T-cell (primary cell): Measurements from ENCODE around the gene MMAA. TPM values are rescaled to one million over a fixed set of nuclear protein-coding genes. Genes with fewer than 3 reads are reported as not detected.

Experiments used
- ATAC-seq, 4 experiments: fragments of 200-7000 bp in 3 of 4; fragments of 150-1000 bp in 1 of 4; cut with Tn5 transposase; replicated peaks in 1 of 4; 1 replicate in 3 of 4; 2 replicates in 1 of 4; pipeline ENCODE4 v1.10.0; 2021; ENCODE audit warnings: moderate library complexity in 3 of 4, mild to moderate bottlenecking in 2 of 4, moderate number of reproducible peaks in 1 of 4
- CTCF ChIA-PET, 2 donors: fragments of 300-600 bp; sonication (Branson Sonifier 250); formaldehyde crosslinking; loops; one replicate each; lab custom pipeline; 2022; ENCODE audit warnings: antibody characterized with exemption in 2 of 2; lab: Charles Lee
- POLR2A ChIA-PET, 2 donors: fragments of 300-600 bp; sonication (Branson Sonifier 250); formaldehyde crosslinking; loops; one replicate each; lab custom pipeline; 2022; ENCODE audit warnings: antibody characterized with exemption in 2 of 2; lab: Charles Lee
- DNase-seq, 35 experiments: peaks; one replicate each; pipeline versions ENCODE4 v3.0.0 to v3.0.0-alpha.2; 2013 to 2023
- H3K27ac ChIP-seq: one replicate; pipeline ENCODE4 v1.5.1; 2013; ENCODE audit warnings: low read length
- H3K27me3 ChIP-seq, 2 experiments: replicated peaks in 1 of 2; 1 replicate in 1 of 2; 2 replicates in 1 of 2; pipeline versions ENCODE4 v1.6.1 to v1.7.0; 2013; ENCODE audit warnings: low read length in 1 of 2, mixed read lengths in 1 of 2; ENCODE audit not compliant: control insufficient read depth in 2 of 2, insufficient read depth in 2 of 2; ENCODE audit errors: extremely low read depth in 1 of 2
- H3K36me3 ChIP-seq, 2 donors: 1 replicate in 1 of 2; 2 replicates in 1 of 2; pipeline versions ENCODE4 v1.6.1 to v1.7.0; 2013; ENCODE audit warnings: low read length in 1 of 2; ENCODE audit not compliant: control insufficient read depth in 2 of 2, insufficient read depth in 1 of 2; ENCODE audit errors: extremely low read depth in 1 of 2
- H3K4me1 ChIP-seq, 2 experiments: 1 replicate in 1 of 2; 2 replicates in 1 of 2; pipeline versions ENCODE4 v1.6.1 to v1.7.0; 2013; ENCODE audit warnings: low read length in 2 of 2, mixed read lengths in 1 of 2; ENCODE audit not compliant: insufficient read depth in 2 of 2, control insufficient read depth in 1 of 2; ENCODE audit errors: extremely low read depth in 1 of 2
- H3K4me3 ChIP-seq, 2 donors: 1 replicate in 1 of 2; 2 replicates in 1 of 2; pipeline versions ENCODE4 v1.5.1 to v1.7.0; 2013; ENCODE audit warnings: mild to moderate bottlenecking in 2 of 2, low read length in 1 of 2, moderate library complexity in 1 of 2; ENCODE audit not compliant: control insufficient read depth in 1 of 2; ENCODE audit errors: extremely low read depth in 1 of 2
- H3K9me3 ChIP-seq: 2 replicates; pipeline ENCODE4 v1.7.0; 2013
- H3K27ac Mint-ChIP-seq, 2 donors: one replicate each; pipeline ENCODE4 v1.8.0; 2020 to 2021; ENCODE audit warnings: mild to moderate bottlenecking in 2 of 2, mixed read lengths in 2 of 2
- H3K27me3 Mint-ChIP-seq, 2 donors: one replicate each; pipeline ENCODE4 v1.8.0; 2021 to 2022; ENCODE audit warnings: mixed read lengths in 2 of 2
- H3K36me3 Mint-ChIP-seq: one replicate; pipeline ENCODE4 v1.8.0; 2021; ENCODE audit warnings: mixed read lengths
- H3K4me1 Mint-ChIP-seq, 3 donors: one replicate each; pipeline ENCODE4 v1.8.0; 2020 to 2022; ENCODE audit warnings: mixed read lengths in 3 of 3, mild to moderate bottlenecking in 1 of 3
- H3K4me3 Mint-ChIP-seq, 3 donors: one replicate each; pipeline ENCODE4 v1.8.0; 2020 to 2022; ENCODE audit warnings: mild to moderate bottlenecking in 3 of 3, mixed read lengths in 3 of 3, moderate library complexity in 3 of 3
- H3K9me3 Mint-ChIP-seq, 3 donors: one replicate each; pipeline ENCODE4 v1.8.0; 2020 to 2022; ENCODE audit warnings: mixed read lengths in 3 of 3
- WGBS: methylation state at CpG from one replicate; pipeline ENCODE4 v1.1.5; 2013; ENCODE audit warnings: missing lambda C conversion rate; ENCODE audit not compliant: insufficient coverage; 5-methylcytosine and 5-hydroxymethylcytosine counted together
- total RNA-seq, 35 experiments: library from RNA in 6 of 35; stranded (reverse) in 6 of 35; fragments of 120-200 nt in 1 of 35; gene quantifications; one replicate each; pipeline versions ENCODE4 v1.2.1 to v1.2.4 and lab custom pipeline; 2013 to 2026

MMAA gene
- total RNA-seq, 5 donors from 2014 or later (not counting 1 experiment from before 2014, with no cell fraction given), result 7.2 to 13.1 (median 10.4) TPM

DNA sequence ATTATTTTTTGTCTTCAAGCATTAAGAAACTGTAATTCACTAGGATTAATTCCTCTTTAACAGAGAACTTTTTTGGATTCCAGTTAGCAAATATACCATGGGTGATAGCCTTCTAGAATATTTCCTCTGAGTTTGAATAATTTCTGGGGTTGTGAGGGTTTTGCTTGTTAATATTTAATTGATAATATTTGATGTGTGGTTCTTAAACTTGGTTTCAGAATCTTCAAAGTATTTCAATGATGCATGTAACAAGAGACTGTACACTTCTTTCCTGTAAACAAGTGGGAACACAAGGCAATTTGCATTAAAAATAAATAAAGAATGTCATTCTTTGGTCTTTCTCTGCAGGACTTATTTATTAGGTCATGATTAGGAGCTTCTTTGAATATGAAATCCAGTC lies 51.2 kb downstream of the MMAA start:
- H3K27ac ChIP-seq, result no peak overlapping the region
- ATAC-seq (no peak), DNase-seq (no peak)
- no peaks in the 10 kb centered on the region for H3K36me3 ChIP-seq
- H3K27me3 ChIP-seq, result no peaks in the 10 kb centered on the region
- Mint-ChIP-seq H3K9me3 (peaks cover 0 to 5% (median 0%) of the 10 kb centered on the region in 3 donors), H3K27ac (no peak overlapping the region), H3K27me3 (peaks cover 0 to 4% of the 10 kb centered on the region in 2 donors), H3K36me3 (no peaks in the 10 kb centered on the region), H3K4me1 (no peaks in the 10 kb centered on the region), H3K4me3 (no peak overlapping the region)
- no peaks in the 10 kb centered on the region for H3K4me1 ChIP-seq
- ChIA-PET CTCF (interaction anchor here in 1 of 2 donors (0.5 kb wide), 1 partner anchor 805 kb away, joined by 5 read pairs; no protein-coding TSS in a partner anchor), POLR2A (no interaction called here)
- H3K9me3 ChIP-seq, result no peaks in the 10 kb centered on the region
- H3K4me3 ChIP-seq, result no peak overlapping the region

DNA sequence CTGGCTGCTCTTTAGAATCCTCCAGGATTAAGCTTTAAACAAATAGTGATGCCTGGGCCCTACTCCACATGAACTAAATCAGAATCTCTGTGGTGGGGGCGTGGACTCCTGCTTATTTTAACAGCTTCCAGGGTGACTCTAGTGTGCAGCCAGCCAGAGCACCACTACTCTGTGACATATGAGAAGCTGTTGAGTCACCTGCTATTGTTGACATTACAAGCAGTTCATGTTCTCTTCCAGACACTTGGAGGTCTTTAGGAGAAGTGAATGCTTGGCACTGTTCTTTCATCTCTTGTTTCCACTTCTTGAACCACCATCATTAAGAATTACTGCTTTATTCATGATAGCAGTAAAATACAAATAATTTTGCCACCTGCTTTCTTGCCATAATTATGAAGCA lies 60.3 kb downstream of the MMAA start:
- no peak overlapping the region for H3K27ac Mint-ChIP-seq
- Histone ChIP-seq H3K4me3 (no peak overlapping the region), H3K4me1 (no peaks in the 10 kb centered on the region), H3K9me3 (no peaks in the 10 kb centered on the region), H3K27me3 (no peaks in the 10 kb centered on the region), H3K36me3 (no peaks in the 10 kb centered on the region), H3K27ac (no peak overlapping the region)
- no peak for DNase-seq
- no peaks in the 10 kb centered on the region for H3K4me1 Mint-ChIP-seq
- ChIA-PET POLR2A (no interaction called here), CTCF (no interaction called here)
- WGBS, result no CpG with 5 or more reads among the region's 1 CpG
- no peaks in the 10 kb centered on the region for H3K36me3 Mint-ChIP-seq
- no peak for ATAC-seq
- peaks cover 13 to 18% of the 10 kb centered on the region in 2 donors for H3K27me3 Mint-ChIP-seq
- peaks cover 0 to 10% (median 5%) of the 10 kb centered on the region in 3 donors for H3K9me3 Mint-ChIP-seq
- no peak overlapping the region for H3K4me3 Mint-ChIP-seq

DNA sequence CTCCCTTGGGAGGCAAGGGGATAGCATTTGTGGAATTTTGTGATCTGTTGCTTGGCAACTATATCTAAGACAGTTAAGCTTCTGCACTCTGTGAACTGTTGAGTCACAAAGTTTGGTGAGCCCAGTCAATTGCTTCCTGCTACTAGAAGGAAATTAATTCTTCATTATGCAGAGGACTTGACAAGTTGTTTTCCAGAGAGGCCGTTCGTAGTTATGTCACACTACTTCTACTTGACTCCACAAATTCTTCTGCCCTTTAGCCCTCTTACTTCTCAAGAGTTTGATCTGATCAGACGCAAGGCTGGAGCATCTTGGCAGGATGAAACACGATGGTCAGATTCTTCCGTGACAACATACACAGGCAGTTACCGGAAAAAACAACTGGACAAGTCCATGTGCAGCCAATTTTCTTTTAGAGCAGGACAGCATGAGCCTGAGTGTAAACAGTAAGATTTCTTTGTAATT lies 60.8 kb downstream of the MMAA start, which contains the start of gene C4orf51:
C4orf51 (plus strand) TSS at position 156 of the 465 bp plus-strand sequence; CDS start at position 214, 58 bp downstream.
- Mint-ChIP-seq H3K27ac (no peak within 1 kb of the TSS), H3K4me1 (no peaks in the 10 kb centered on the region), H3K4me3 (no peak within 1 kb of the TSS), H3K36me3 (no peaks in the 10 kb centered on the region), H3K27me3 (peaks cover 14 to 18% of the 10 kb centered on the region in 2 donors), H3K9me3 (peaks cover 0 to 10% (median 5%) of the 10 kb centered on the region in 3 donors)
- Histone ChIP-seq H3K9me3 (no peaks in the 10 kb centered on the region), H3K36me3 (no peaks in the 10 kb centered on the region), H3K4me3 (no peak within 1 kb of the TSS), H3K4me1 (no peaks in the 10 kb centered on the region), H3K27ac (no peak within 1 kb of the TSS), H3K27me3 (no peaks in the 10 kb centered on the region)
- DNase-seq (no peak), ATAC-seq (no peak)
- ChIA-PET POLR2A (no interaction called here), CTCF (no interaction called here)
- WGBS, result 93% methylated on average over 3 of the region's 6 CpGs

- Mint-ChIP-seq H3K4me3 (no peak overlapping the region), H3K27me3 (peaks cover 18 to 22% of the 10 kb centered on the region in 2 donors), H3K27ac (no peak overlapping the region), H3K4me1 (no peaks in the 10 kb centered on the region), H3K9me3 (peaks cover 0 to 10% (median 5%) of the 10 kb centered on the region in 3 donors), H3K36me3 (no peaks in the 10 kb centered on the region)
- ATAC-seq (no peak), DNase-seq (no peak)
- ChIA-PET POLR2A (no interaction called here), CTCF (no interaction called here)
- Histone ChIP-seq H3K4me3 (no peak overlapping the region), H3K36me3 (no peaks in the 10 kb centered on the region), H3K9me3 (no peaks in the 10 kb centered on the region), H3K4me1 (no peaks in the 10 kb centered on the region), H3K27me3 (no peaks in the 10 kb centered on the region), H3K27ac (no peak overlapping the region)
- 60% methylated on average over 1 of the region's 1 CpG for WGBS
Observed at GRCh38 chr4:145680902-145681301, 61.7 kb downstream of the MMAA start.

GRCh38 chr4:145681518-145681917 lies 62.3 kb downstream of the MMAA start:
- Histone ChIP-seq H3K27me3 (no peaks in the 10 kb centered on the region), H3K4me3 (no peak overlapping the region), H3K36me3 (no peaks in the 10 kb centered on the region), H3K4me1 (no peaks in the 10 kb centered on the region), H3K27ac (no peak overlapping the region), H3K9me3 (no peaks in the 10 kb centered on the region)
- Mint-ChIP-seq H3K9me3 (peaks cover 0 to 10% (median 5%) of the 10 kb centered on the region in 3 donors), H3K27ac (no peak overlapping the region), H3K4me3 (no peak overlapping the region), H3K27me3 (peaks cover 18 to 22% of the 10 kb centered on the region in 2 donors), H3K4me1 (no peaks in the 10 kb centered on the region), H3K36me3 (no peaks in the 10 kb centered on the region)
- CTCF ChIA-PET, result no interaction called here
- POLR2A ChIA-PET, result no interaction called here
- no peak for DNase-seq
- no peak for ATAC-seq

DNA sequence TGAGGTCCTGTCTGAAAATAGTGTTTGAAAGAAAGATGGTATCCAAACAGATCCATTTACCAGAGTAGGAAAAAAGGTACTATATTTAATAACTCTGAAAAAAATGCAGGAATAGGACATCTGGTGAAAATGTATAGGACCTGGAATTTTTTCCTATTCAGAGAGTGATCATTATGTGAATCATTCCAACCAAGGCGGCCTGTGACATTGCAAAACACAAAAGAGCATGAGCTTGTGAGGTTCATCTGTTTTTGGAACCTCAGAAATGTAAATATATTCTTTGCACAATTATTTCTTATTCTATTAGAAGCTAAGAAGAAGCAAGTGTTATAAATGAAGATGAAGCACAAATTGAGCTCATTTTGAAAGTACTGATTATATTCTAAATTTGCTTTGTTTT lies 62.8 kb downstream of the MMAA start:
- Histone ChIP-seq H3K27ac (no peak overlapping the region), H3K27me3 (no peaks in the 10 kb centered on the region), H3K4me3 (no peak overlapping the region), H3K9me3 (no peaks in the 10 kb centered on the region), H3K4me1 (no peaks in the 10 kb centered on the region), H3K36me3 (no peaks in the 10 kb centered on the region)
- ChIA-PET CTCF (no interaction called here), POLR2A (no interaction called here)
- no peaks in the 10 kb centered on the region for H3K36me3 Mint-ChIP-seq
- no CpG with 5 or more reads among the region's 1 CpG for WGBS
- H3K4me3 Mint-ChIP-seq, result no peak overlapping the region
- peaks cover 0 to 10% (median 5%) of the 10 kb centered on the region in 3 donors for H3K9me3 Mint-ChIP-seq
- H3K4me1 Mint-ChIP-seq, result no peaks in the 10 kb centered on the region
- peaks cover 18 to 22% of the 10 kb centered on the region in 2 donors for H3K27me3 Mint-ChIP-seq
- no peak overlapping the region for H3K27ac Mint-ChIP-seq
- no peak for ATAC-seq
- no peak for DNase-seq

- Mint-ChIP-seq H3K4me3 (no peak overlapping the region), H3K36me3 (no peaks in the 10 kb centered on the region), H3K27ac (no peak overlapping the region), H3K27me3 (peaks cover 5 to 11% of the 10 kb centered on the region in 2 donors), H3K4me1 (no peaks in the 10 kb centered on the region), H3K9me3 (peaks cover 0 to 3% (median 0%) of the 10 kb centered on the region in 3 donors)
- ChIA-PET POLR2A (no interaction called here), CTCF (no interaction called here)
- no peaks in the 10 kb centered on the region for H3K36me3 ChIP-seq
- no peak overlapping the region for H3K4me3 ChIP-seq
- no peaks in the 10 kb centered on the region for H3K27me3 ChIP-seq
- H3K9me3 ChIP-seq, result no peaks in the 10 kb centered on the region
- ATAC-seq, result no peak
- H3K27ac ChIP-seq, result no peak overlapping the region
- H3K4me1 ChIP-seq, result no peaks in the 10 kb centered on the region
- DNase-seq, result no peak
- no CpG with 5 or more reads among the region's 2 CpGs for WGBS
Observed at GRCh38 chr4:145686991-145687390, 67.8 kb downstream of the MMAA start.
